SK-N-SH treated with all-trans-retinoic acid at 6 μM for 48 hours (cell line): ENCODE data around the gene B3GAT1.

Experiments used
- ATAC-seq: fragments of 200-7000 bp; cut with Tn5 transposase; 3 replicates; pipeline ENCODE4 v1.9.1; 2020; ENCODE audit warnings: mild to moderate bottlenecking, moderate library complexity
- ARNTL ChIP-seq: fragments of 450-650 bp; formaldehyde crosslinking; IDR thresholded peaks from 2 replicates; pipeline ENCODE4 v1.5.0; 2020; ENCODE audit warnings: low read depth, mild to moderate bottlenecking, moderate library complexity, borderline replicate concordance
- BACH2 ChIP-seq: fragments of 250-450 bp; sonication (Bioruptor Pico); IDR thresholded peaks from 2 replicates; pipeline ENCODE4 v1.9.0; 2021; ENCODE audit warnings: mild to moderate bottlenecking, borderline replicate concordance
- CREB5 ChIP-seq: fragments of 250-450 bp; sonication (Bioruptor Pico); IDR thresholded peaks from 2 replicates; pipeline ENCODE4 v1.5.1; 2020; ENCODE audit warnings: low read depth, mild to moderate bottlenecking, moderate library complexity
- CSDC2 ChIP-seq: fragments of 250-450 bp; sonication (Bioruptor Pico); IDR thresholded peaks from 2 replicates; pipeline ENCODE4 v1.5.0; 2020; ENCODE audit warnings: mild to moderate bottlenecking, moderate library complexity
- CSRNP3 ChIP-seq: fragments of 250-450 bp; sonication (Bioruptor Pico); IDR thresholded peaks from 2 replicates; pipeline ENCODE4 v1.5.1; 2021; ENCODE audit warnings: mild to moderate bottlenecking, moderate library complexity
- GLIS3 ChIP-seq: fragments of 250-450 bp; sonication (Bioruptor Pico); IDR thresholded peaks from 2 replicates; pipeline ENCODE4 v1.5.0; 2020; ENCODE audit warnings: mild to moderate bottlenecking, moderate library complexity
- ISL1 ChIP-seq: fragments of 250-450 bp; sonication (Bioruptor Pico); IDR thresholded peaks from 2 replicates; pipeline ENCODE4 v2.1.2; 2022; ENCODE audit warnings: mild to moderate bottlenecking, moderate library complexity
- RARB ChIP-seq: fragments of 250-450 bp; sonication (Bioruptor Pico); IDR thresholded peaks from 2 replicates; pipeline ENCODE4 v1.8.0; 2021; ENCODE audit warnings: mild to moderate bottlenecking, moderate library complexity
- SNAI2 ChIP-seq: fragments of 250-450 bp; sonication (Bioruptor Pico); IDR thresholded peaks from 2 replicates; pipeline ENCODE4 v1.5.0; 2020; ENCODE audit warnings: mild to moderate bottlenecking, moderate library complexity
- TCF4 ChIP-seq: fragments of 250-450 bp; sonication (Bioruptor Pico); IDR thresholded peaks from 2 replicates; pipeline ENCODE4 v1.8.0; 2021; ENCODE audit warnings: mild to moderate bottlenecking, moderate library complexity, borderline replicate concordance
- TOX ChIP-seq: fragments of 250-450 bp; sonication (Bioruptor Pico); IDR thresholded peaks from 2 replicates; pipeline ENCODE4 v1.8.0; 2021; ENCODE audit warnings: mild to moderate bottlenecking, moderate library complexity, borderline replicate concordance
- TSHZ2 ChIP-seq: fragments of 250-450 bp; sonication (Bioruptor Pico); IDR thresholded peaks from 2 replicates; pipeline ENCODE4 v1.5.0; 2020; ENCODE audit warnings: mild to moderate bottlenecking, moderate library complexity
- ZC3H10 ChIP-seq: fragments of 250-450 bp; sonication (Bioruptor Pico); IDR thresholded peaks from 2 replicates; pipeline ENCODE4 v1.5.1; 2021; ENCODE audit warnings: mild to moderate bottlenecking, moderate library complexity
- ZFP3 ChIP-seq: fragments of 250-450 bp; sonication (Bioruptor Pico); IDR thresholded peaks from 2 replicates; pipeline ENCODE4 v1.5.0; 2020; ENCODE audit warnings: mild to moderate bottlenecking, moderate library complexity
- ZFP30 ChIP-seq: fragments of 450-650 bp; formaldehyde crosslinking; IDR thresholded peaks from 2 replicates; pipeline ENCODE4 v1.5.0; 2022; ENCODE audit warnings: mild to moderate bottlenecking, moderate library complexity
- ZNF565 ChIP-seq: fragments of 450-650 bp; formaldehyde crosslinking; conservative IDR thresholded peaks from 2 replicates; pipeline ENCODE4 v1.5.0; 2020; ENCODE audit warnings: low read depth, mild to moderate bottlenecking, moderate library complexity
- ZNF70 ChIP-seq: fragments of 450-650 bp; formaldehyde crosslinking; IDR thresholded peaks from 2 replicates; pipeline ENCODE4 v1.5.0; 2020; ENCODE audit warnings: mild to moderate bottlenecking, moderate library complexity
- ZNF8 ChIP-seq: fragments of 450-650 bp; formaldehyde crosslinking; IDR thresholded peaks from 2 replicates; pipeline ENCODE4 v1.5.0; 2020; ENCODE audit warnings: mild to moderate bottlenecking, moderate library complexity
- TF ChIP-seq, protein P1 (sequence below): fragments of 250-450 bp; sonication (Bioruptor Pico); IDR thresholded peaks from 2 replicates; pipeline ENCODE4 v1.8.0; 2021; ENCODE audit warnings: low read depth, mild to moderate bottlenecking, moderate library complexity, borderline replicate concordance

B3GAT1 gene

GRCh38 chr11:134390706-134391569 lies 21.1 kb downstream of the B3GAT1 start:
- TF ChIP-seq ARNTL (CRISPR knock-in tag), result no peak
- TF ChIP-seq ZFP30 (CRISPR knock-in tag), result no peak
- TF ChIP-seq BACH2 (CRISPR knock-in tag), result no peak
- no peak for TF ChIP-seq CSRNP3 (CRISPR knock-in tag)
- TF ChIP-seq ZFP3 (CRISPR knock-in tag), result no peak
- no peak for TF ChIP-seq TOX
- no peak for TF ChIP-seq ZC3H10
- ATAC-seq, result no peak

- TF ChIP-seq SNAI2 (CRISPR knock-in tag), result no peak
- no peak for TF ChIP-seq GLIS3 (CRISPR knock-in tag)
- TF ChIP-seq ZNF565 (CRISPR knock-in tag), result no peak
- no peak for TF ChIP-seq ARNTL (CRISPR knock-in tag)
- TF ChIP-seq ISL1 (CRISPR knock-in tag), result no peak
- TF ChIP-seq TSHZ2 (CRISPR knock-in tag), result no peak
- no peak for TF ChIP-seq ZNF8 (CRISPR knock-in tag)
- TF ChIP-seq, all 23 proteins: peak for 0
- no peak for ATAC-seq
Measured at GRCh38 chr11:134389464-134390180, 22.4 kb downstream of the B3GAT1 start.

- TF ChIP-seq ZNF70 (CRISPR knock-in tag) (no peak), GLIS3 (CRISPR knock-in tag) (no peak), SNAI2 (CRISPR knock-in tag) (no peak), BACH2 (CRISPR knock-in tag) (no peak), ISL1 (CRISPR knock-in tag) (no peak), RARB (CRISPR knock-in tag) (no peak), ZNF565 (CRISPR knock-in tag) (no peak), CSRNP3 (CRISPR knock-in tag) (no peak), ZNF8 (CRISPR knock-in tag) (no peak), CSDC2 (no peak), ZFP3 (CRISPR knock-in tag) (no peak), CREB5 (CRISPR knock-in tag) (no peak), TCF4 (CRISPR knock-in tag) (no peak), TOX (no peak), ARNTL (CRISPR knock-in tag) (no peak)
- TF ChIP-seq, protein P1, sequence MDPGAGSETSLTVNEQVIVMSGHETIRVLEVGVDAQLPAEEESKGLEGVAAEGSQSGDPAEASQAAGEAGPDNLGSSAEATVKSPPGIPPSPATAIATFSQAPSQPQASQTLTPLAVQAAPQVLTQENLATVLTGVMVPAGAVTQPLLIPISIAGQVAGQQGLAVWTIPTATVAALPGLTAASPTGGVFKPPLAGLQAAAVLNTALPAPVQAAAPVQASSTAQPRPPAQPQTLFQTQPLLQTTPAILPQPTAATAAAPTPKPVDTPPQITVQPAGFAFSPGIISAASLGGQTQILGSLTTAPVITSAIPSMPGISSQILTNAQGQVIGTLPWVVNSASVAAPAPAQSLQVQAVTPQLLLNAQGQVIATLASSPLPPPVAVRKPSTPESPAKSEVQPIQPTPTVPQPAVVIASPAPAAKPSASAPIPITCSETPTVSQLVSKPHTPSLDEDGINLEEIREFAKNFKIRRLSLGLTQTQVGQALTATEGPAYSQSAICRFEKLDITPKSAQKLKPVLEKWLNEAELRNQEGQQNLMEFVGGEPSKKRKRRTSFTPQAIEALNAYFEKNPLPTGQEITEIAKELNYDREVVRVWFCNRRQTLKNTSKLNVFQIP (CRISPR knock-in tag), result no peak
- TF ChIP-seq, all 23 proteins: peak for 0
- ATAC-seq, result no peak
Measured at GRCh38 chr11:134388590-134388989, 23.5 kb downstream of the B3GAT1 start.
